Effector CD8-positive, alpha-beta T cell (primary cell): Measurements from ENCODE around the gene MOBP.
"Not testable (repeated sequence)": the region's sequence is repeated elsewhere in the genome, so short reads cannot be mapped to it uniquely, and the experiment has no call there.

ENCODE experiments used
- DNase-seq: peaks from one replicate; lab custom pipeline; 2025; lab: John Stamatoyannopoulos, UW
- total RNA-seq, 4 experiments: gene quantifications; one replicate each; lab custom pipeline; 2026; lab: John Stamatoyannopoulos, UW

The MOBP gene
- total RNA-seq = 0 to 0.27 (median 0) reads per million in 4 experiments

GRCh38 chr3:39467394-39468107 lies at the start of gene MOBP:
TSS of gene MOBP (plus strand) at chr3:39467680. CDS start at chr3:39502070, 34,390 bp downstream.
- DNase-seq = no peak

GRCh38 chr3:39418556-39419225 lies 48.8 kb upstream of the MOBP start:
- not testable (repeated sequence) for DNase-seq

GRCh38 chr3:39419742-39420315 lies 47.7 kb upstream of the MOBP start:
- no peak for DNase-seq

GRCh38 chr3:39420543-39420942 lies 46.9 kb upstream of the MOBP start:
- DNase-seq = no peak

- no peak for DNase-seq
Measured at GRCh38 chr3:39423436-39423970, 44.0 kb upstream of the MOBP start.

- DNase-seq = no peak
Measured at GRCh38 chr3:39426312-39426711, 41.2 kb upstream of the MOBP start.

GRCh38 chr3:39427506-39427905 lies 40.0 kb upstream of the MOBP start:
- DNase-seq = no peak

- no peak for DNase-seq
Measured at GRCh38 chr3:39428745-39429201, 38.7 kb upstream of the MOBP start.

- DNase-seq = no peak
Measured at GRCh38 chr3:39429466-39429865, 38.0 kb upstream of the MOBP start.

GRCh38 chr3:39432342-39432741 lies 35.1 kb upstream of the MOBP start:
- DNase-seq = no peak

GRCh38 chr3:39433642-39434041 lies 33.8 kb upstream of the MOBP start:
- DNase-seq = no peak

GRCh38 chr3:39434574-39434973 lies 32.9 kb upstream of the MOBP start:
- DNase-seq = no peak

- no peak for DNase-seq
Measured at GRCh38 chr3:39435006-39435748, 32.3 kb upstream of the MOBP start.

GRCh38 chr3:39438880-39439279 lies 28.6 kb upstream of the MOBP start:
- no peak for DNase-seq

GRCh38 chr3:39440316-39440715 lies 27.2 kb upstream of the MOBP start:
- no peak for DNase-seq

- no peak for DNase-seq
Measured at GRCh38 chr3:39443530-39443929, 23.9 kb upstream of the MOBP start.

- DNase-seq = no peak
Measured at GRCh38 chr3:39445927-39446326, 21.6 kb upstream of the MOBP start.

- DNase-seq = no peak
Measured at GRCh38 chr3:39446444-39446843, 21.0 kb upstream of the MOBP start.

- peak; percentile 41 for DNase-seq
Measured at GRCh38 chr3:39447637-39448483, 19.6 kb upstream of the MOBP start.

GRCh38 chr3:39448506-39449233 lies 18.8 kb upstream of the MOBP start:
- DNase-seq = no peak
